NCI-H460 (cell line): ENCODE measurements around the gene RFX4. TPM values are rescaled to one million over a fixed set of nuclear protein-coding genes. Genes with fewer than 3 reads are reported as not detected.

Source experiments
- DNase-seq: peaks from one replicate; pipeline ENCODE4 v3.0.0-alpha.2; 2016; ENCODE audit warnings: low read depth; ENCODE audit errors: extremely low read depth
- total RNA-seq: library from RNA; depleted of rRNA; stranded (reverse); fragments of >200 nt; shearing (Covaris generic); gene quantifications from 2 replicates; pipeline ENCODE4 v1.2.3, GENCODE V29; 2014

The RFX4 gene
- total RNA-seq, 1 experiment from 2014 or later, result not detected

DNA sequence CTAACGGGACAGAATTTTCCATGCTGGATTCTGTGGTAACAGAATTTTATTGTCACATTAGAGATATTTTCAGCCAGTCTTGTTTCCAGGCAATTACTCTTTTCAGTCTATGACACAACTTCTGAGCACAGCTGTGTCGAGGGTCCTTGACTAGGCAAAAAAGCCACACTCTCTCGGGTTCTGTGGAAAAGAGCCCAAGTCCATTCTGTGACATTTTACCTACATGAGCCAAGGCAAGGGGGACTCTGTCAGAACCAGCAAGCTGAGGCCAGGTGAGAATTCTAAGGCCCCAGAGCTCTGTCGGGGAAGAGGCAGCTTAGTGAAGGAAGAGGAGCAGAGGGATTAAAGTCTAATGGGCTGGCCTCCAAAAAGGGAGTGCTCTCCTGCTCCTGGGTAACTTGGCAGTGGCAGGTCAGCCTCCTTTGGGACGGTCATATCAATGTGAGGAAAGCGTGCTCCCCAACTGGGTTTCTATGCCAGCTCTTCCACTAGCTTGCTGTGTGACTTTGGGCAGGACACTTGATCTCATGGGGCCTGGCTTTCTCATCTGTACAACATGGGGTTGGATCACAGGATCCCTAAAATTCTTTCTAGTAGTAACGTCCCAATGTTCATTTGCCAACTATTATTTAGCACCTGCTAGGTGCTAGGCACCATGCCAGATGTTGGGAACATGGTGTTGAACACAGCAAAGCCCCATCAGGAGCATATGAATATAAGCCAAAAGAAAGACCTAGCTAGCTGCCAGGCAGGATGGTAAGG lies 175.7 kb downstream of the RFX4 start:
- no peak for DNase-seq

GRCh38 chr12:106759526-106760183 lies 176.9 kb downstream of the RFX4 start:
- DNase-seq, result no peak

DNA sequence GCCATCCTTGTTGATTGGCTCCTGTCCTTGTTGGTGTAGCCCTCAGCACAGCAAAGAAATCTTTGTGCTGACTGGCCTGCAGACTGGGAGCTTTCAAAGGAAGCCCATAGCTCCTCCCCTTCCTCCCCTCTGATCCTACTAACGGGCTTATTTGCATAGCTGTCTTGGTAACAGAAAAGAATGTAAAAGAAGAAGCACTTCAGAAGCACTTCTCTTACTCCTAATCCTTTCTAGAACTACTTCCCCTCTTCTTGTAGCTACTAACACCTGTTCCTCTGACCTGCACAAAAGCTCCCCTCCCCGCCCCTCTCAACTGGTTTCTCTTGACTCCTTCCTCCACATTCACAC lies 177.4 kb downstream of the RFX4 start:
- no peak for DNase-seq

GRCh38 chr12:106764220-106764619 lies 181.4 kb downstream of the RFX4 start:
- DNase-seq, result no peak

- no peak for DNase-seq
Observed at GRCh38 chr12:106764738-106765137, 181.9 kb downstream of the RFX4 start.

- no peak for DNase-seq
Observed at GRCh38 chr12:106766393-106766826, 183.6 kb downstream of the RFX4 start.

GRCh38 chr12:106767206-106767605 lies 184.4 kb downstream of the RFX4 start:
- DNase-seq, result no peak

DNA sequence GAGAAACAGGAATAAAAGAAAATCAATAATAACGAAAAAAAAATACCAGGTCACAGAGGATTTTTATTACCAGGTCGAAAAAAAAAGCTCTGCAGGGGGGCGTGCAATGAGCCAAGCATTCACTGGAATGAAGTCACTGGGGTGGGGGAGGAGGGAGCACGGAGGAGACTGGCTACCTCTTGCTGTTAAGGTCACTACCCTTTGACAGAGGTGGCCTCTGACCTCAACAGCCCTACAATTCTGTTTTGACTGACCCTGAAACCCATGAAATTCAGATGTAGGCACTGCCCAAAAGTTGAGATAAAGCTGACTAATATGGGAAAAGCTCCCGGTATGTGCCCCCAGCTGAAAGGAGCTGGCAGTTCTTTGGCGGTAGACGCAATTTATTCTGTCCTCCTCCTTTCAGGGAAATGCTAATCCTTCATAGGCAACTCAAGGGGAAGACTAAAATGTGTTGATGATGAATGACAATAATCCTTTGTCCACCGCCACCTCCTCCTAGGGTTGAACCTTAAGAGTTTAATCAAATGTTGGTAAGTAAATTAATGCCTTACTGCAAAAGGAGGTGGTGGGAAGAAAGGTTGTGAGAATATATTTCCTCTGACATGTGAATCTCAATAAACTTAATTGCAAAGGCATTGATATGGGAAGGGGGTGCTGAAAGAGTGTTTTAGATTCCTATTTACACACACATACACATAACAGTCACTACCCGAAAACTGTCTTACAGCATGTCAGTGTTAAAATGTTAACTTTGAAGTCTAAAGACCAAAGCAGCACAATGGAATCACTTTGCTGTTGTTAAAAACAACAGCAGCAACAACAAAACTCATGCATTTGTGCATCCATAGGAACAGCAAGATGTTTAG lies 185.4 kb downstream of the RFX4 start:
- DNase-seq, result no peak

- DNase-seq, result peak; percentile 75
Observed at GRCh38 chr12:106769078-106769477, 186.3 kb downstream of the RFX4 start.

- no peak for DNase-seq
Observed at GRCh38 chr12:106769546-106769945, 186.7 kb downstream of the RFX4 start.

GRCh38 chr12:106771425-106771824 lies 188.6 kb downstream of the RFX4 start:
- no peak for DNase-seq

DNA sequence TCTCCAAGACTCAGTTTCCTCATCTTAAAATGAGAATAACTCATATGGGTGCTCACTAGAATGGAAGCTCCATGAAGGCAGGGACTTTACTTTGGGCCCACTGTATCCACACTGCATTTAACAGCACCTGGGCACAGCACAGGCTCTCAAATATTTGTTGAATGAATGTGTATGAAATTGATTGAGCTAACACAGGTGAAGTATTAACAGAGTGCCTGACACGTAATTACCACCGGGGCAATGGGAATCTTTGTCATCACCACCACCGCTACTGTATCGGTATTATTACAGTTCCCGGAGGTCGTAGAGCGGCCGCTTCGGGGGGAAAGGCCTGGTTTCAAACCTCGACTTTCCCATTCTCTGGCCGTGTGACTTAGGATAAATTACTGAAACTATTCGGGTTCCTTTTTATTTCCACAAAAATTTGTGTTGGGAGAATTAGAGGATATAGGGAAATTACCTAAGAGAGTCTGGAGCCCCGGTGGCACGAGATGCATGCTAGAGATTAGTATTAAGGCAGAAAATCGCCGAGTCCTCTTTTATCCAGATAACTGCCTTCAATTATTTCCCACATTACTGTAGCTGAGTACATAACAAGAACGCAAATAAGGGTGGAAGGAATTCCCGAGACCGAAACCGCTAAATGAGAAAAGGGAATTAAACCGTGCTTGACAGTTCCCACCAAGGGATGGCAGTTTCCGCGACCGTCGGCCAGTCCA lies 190.6 kb downstream of the RFX4 start:
- no peak for DNase-seq

GRCh38 chr12:106774005-106774807 lies 191.4 kb downstream of the RFX4 start, which contains the start of gene RIC8B:
Gene RIC8B (plus strand): TSS chr12:106774682. CDS start chr12:106774746, 64 bp downstream.
- peak; percentile 99 for DNase-seq

DNA sequence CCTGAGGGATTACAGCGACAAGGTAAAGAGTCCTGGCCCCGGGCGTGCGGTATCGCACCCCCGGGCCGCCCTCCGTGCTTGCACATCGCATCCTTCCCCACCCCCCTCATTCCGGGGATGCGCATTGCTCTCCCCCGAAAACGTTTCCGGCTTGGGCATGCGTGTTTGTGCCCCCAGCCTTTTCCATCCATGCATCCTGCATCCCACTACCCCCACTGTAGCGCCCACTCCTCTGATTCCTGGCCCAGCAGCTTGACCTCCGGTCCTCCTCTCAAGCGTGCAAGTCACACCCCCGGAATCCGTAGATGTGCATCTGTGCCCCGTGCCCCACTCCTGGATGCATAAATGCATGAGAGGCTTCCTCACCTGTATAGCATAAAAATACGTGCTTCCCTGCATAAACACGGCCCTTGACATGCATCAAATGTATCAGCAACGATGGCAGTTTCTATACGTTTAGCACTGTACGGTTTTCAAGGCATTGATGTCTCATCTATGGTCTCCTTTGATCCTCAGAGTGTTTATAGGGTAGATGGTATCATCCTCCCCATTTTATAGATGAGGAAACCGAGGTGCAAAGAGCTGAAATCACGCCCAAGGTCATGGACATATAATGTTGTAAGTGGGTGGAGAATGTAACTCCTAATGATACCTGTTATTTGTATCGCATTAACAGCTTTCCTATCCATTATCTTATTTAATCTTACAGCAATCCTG lies 192.2 kb downstream of the RFX4 start:
- no peak for DNase-seq

DNA sequence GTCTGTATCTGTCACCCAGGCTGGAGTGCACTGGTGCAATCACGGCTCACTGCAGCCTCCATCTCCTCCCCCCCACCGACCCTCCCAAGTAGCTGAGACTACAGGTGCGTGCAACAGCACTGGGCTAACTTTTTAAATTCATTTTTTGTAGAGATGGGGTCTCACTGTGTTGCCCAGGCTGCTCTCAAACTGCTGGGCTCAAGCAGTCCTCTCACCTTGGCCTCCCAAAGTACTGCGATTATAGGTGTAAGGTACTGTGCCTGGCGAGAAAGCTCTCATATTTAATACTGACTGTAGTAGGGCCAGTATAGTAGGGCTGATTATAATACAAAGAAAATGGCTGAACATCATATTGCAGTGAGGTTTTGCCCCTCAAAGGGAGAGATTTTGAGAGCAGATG lies 194.1 kb downstream of the RFX4 start:
- no peak for DNase-seq

- DNase-seq, result no peak
Observed at GRCh38 chr12:106780010-106780631, 197.3 kb downstream of the RFX4 start.

DNA sequence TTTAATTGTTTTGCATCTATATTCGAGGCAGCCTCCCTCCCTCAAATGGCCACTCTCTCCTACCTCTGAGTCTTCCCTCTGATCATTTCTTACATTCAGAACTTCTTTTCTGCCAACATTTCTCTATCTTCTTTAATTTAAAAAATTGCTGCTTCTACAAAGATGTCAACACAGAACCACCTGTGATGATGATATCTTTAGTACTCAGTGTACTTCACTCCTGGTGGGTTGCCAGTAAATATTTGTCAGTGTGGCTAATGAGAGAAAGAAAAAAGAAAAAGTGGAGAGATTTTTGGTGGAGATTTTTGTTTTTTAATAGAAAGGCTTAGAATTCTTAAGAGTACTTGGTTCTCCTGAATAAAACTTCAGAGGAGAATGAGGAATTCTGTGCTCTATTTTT lies 199.8 kb downstream of the RFX4 start:
- DNase-seq, result no peak

GRCh38 chr12:106783515-106783914 lies 200.7 kb downstream of the RFX4 start:
- no peak for DNase-seq

GRCh38 chr12:106790020-106790419 lies 207.2 kb downstream of the RFX4 start:
- no peak for DNase-seq
